HG03064 (cell line): ENCODE results near the gene ONECUT1.

Experiments
- ATAC-seq: cut with Tn5 transposase; IDR thresholded peaks from one replicate; pipeline ENCODE4 v1.9.1; 2021; ENCODE audit warnings: low read depth; ENCODE audit not compliant: unreplicated experiment

ONECUT1 gene

DNA sequence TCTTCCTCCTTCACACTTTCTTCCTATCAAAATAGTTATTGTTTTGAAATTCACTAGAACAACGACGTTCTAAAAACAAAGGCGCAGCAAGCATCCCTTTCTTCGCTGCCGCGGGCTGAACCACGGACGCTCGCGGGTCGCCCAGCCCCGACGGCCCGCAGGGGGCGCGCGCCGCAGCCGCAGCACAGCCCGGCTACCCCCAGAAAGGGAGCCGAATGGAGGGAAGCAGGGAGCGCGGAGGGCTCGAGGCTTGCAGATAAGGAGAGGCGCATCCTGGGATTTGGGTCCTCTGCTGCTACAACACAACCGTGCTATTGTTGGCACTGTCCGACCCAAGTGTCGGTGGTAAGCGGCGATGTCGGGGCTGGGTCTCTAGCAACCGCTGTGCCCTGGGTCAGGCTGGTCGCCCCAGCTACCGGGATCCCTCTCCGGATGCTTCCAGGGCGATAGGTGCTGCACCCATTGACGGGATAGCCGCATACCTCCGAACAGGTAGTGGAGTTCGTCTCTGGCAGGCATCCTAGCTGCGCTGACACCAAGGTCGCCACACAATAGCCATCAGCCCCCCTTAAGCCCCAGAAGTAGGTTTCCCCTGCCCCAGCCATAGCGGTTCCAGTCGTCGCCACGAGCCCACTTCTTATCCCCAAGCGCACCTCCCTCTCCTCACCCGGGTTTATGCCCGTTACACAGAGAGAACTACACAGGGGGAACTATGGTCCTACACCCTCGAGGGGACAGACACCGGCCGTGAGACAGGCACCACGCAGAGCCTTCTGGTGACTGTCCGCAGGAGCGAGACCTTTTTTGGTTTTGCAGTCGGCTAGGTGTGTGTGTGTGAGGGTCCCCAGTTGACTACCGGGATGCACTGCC is 6.0 kb downstream of the ONECUT1 start:
- no peak for ATAC-seq

DNA sequence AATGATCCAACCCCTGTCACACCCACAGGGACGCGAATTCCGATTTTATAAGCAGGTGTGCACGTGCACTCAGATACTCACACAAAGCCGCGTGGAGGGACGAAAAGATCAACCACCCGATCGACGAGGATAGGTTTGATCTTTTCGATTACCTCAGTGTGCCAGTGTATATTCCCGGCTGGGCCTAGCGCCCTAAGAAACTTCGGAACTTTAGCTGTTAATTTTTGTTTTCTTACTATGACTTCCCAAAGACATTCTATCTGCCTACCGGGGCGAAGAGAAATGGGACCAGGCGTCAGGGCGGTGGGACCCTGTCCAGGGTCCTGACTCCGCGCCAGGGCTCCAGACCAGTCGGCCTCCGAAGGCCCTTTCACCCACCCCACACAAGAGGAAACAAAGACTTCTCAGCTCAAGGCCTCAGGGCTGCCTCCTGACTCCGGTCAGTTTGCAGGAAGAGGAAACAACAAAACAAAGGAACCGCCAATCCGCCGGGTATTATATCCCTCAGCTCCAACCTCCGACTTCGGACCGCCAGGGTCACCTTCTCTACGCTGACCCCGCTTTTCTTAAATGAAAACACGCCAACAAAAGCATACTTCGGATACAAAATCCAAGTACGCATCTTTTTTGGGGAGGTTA is 6.8 kb downstream of the ONECUT1 start:
- no peak for ATAC-seq

- ATAC-seq = no peak
Measured at GRCh38 chr15:52782514-52782913, 7.6 kb downstream of the ONECUT1 start.

DNA sequence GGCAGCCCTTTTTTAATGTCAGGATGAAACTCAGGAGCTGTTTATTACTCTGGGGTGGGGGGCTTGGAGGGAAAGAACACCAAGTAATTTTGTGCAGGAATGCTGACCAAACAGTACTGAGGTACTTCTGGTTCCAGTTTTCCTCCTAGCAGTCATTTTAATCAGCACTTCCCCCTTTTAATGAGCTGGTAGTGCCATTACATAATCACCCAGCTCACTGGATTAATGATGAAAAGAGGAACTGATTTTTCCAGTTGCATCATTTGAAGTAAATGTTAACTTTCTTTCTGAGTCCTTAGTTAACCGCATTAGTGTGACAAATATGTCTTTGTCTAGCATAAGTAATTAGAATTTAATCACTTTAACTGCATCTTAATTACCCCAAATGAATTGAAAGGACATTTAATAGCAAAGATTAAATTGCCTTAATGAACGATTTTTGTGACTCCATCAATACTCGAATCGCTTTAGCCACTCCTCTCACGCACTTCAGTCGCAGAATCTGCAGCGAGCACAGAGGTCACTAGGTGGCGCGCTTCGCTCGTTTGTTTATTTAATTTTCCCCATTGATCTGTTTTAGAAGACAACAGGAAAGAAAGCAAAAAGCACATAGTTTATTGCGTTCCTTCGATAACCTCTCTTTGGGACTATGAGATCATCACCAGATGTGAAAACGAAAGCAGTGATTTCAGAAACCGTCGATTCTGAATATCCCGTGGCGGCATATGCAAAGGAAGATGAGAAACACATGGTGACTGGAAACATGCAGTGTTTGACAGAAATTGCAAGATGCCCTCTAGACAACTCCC is 9.8 kb downstream of the ONECUT1 start:
- ATAC-seq = no peak

DNA sequence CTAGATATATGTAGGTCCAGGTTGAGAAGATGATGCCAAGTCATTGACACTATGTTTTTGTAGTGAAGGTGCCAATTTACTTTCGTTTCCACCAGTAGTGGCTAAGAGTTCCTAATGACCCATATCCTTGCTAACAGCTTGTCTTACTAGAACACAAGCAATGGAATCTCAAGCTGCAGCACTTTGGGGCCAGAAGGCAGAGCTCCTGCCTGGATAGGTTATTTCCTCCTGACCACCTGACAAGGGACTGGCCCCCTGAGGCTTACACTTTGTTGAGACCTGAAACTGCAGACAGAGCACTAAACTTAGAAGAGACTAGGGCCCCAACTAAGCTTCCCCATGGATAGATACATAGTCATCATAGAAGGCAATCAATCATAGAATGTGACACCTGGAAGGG is 11.7 kb downstream of the ONECUT1 start:
- ATAC-seq = no peak

- ATAC-seq = no peak
Measured at GRCh38 chr15:52772766-52773165, 17.4 kb downstream of the ONECUT1 start.

- ATAC-seq = no peak
Measured at GRCh38 chr15:52765785-52766184, 24.4 kb downstream of the ONECUT1 start.

GRCh38 chr15:52764731-52765130 is 25.4 kb downstream of the ONECUT1 start:
- ATAC-seq = no peak

- ATAC-seq = no peak
Measured at GRCh38 chr15:52762621-52763020, 27.5 kb downstream of the ONECUT1 start.

DNA sequence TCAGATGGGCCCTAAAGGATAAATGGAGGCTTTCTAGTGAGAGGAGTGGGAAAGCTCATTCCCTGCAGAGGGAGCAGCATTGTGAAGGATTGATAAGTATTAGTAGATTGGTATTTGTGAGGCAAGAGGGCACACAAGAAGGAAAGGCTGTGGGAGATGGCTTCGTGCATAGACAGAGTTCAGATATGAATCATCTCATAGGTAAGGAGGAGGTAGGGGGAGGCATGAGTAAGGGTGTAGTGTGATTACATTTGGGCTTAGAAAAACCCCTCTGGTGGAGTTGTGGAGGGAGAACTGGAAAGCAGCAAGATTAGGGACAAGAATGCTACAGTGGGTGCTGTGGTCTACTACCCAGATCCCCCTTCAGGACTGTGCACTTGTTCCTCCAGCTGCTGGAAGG is 29.6 kb downstream of the ONECUT1 start:
- no peak for ATAC-seq

- ATAC-seq = no peak
Measured at GRCh38 chr15:52759969-52760368, 30.2 kb downstream of the ONECUT1 start.

DNA sequence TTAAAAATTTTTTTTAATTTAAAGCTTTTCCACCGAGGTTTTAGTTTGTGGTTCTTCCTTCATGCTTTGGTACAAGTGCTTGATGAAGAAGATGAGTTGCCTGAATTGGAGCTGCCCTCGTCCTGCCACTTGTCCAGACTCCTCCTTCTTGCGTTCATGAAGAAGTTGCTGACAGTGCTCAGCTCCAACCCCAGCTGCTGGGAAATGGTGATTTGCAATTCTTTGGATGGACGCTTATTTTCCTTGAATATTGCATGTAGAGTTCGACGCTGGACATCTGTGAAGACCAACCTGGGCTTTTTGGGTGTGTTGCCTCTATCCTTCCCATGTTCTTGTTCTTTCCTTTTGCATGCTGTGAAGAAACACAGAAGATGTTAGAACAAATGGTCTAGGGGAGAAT is 32.6 kb downstream of the ONECUT1 start:
- no peak for ATAC-seq

GRCh38 chr15:52751522-52751921 is 38.6 kb downstream of the ONECUT1 start:
- no peak for ATAC-seq

GRCh38 chr15:52749258-52749657 is 40.9 kb downstream of the ONECUT1 start:
- ATAC-seq = no peak

- ATAC-seq = no peak
Measured at GRCh38 chr15:52746162-52746757, 43.9 kb downstream of the ONECUT1 start.

GRCh38 chr15:52745326-52746161 is 44.6 kb downstream of the ONECUT1 start:
- no peak for ATAC-seq

DNA sequence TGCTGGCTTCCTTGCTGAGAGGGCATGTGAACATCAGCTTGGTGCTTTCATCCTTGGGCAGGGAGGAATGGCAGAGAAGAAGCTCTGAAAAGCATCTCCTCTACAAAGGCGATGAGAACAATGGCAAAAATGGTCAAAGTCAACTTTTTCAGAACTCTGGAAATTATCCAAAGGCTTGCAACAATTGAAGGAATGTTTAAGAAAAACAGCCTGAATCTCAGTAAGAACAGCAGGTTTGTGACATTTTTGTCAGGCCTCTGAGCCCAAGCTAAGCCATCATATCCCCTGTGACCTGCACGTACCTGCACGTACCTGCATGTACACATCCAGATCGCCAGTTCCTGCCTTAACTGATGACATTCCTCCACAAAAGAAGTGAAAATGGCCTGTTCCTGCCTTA is 51.8 kb downstream of the ONECUT1 start:
- ATAC-seq = no peak

- ATAC-seq = no peak
Measured at GRCh38 chr15:52737720-52738119, 52.4 kb downstream of the ONECUT1 start.

DNA sequence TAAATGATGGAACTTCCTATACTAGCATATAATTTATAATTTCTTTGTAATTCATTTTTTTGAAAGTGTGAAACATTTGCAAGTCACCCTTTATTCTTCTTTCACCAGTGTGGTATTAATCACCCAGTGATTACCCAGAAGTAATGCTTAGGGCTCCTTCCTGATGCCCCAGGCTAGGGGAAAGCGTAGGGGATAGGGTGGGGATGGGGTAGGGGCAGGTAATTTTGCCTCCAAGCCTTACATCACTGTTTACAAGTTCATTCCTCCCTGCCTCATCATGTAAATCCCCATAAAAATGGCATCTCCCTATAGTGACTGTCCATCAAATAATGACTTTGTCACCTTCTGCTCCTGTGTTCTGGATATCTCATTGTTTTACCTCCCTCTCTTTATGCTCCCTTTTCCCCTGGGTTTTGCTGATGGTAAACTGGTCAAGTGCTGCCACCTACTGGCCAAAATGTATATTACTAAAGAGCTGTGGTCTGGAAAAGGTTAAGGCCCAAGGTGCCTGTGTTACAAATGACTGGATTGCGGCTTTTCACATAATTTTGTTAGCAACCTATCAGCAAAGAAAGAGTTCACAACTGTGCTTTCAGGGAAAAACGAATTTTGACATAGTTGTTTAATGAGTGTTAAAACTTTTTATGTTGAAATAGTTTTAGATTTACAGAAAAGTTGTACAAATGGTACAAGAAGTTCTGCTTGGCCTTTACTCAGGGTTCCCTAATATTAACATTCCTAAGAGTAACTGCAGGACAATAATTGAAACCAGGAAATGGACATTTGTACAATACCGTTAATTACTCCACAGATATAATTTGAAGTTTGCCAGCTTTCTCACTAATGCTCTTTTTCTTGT is 54.7 kb downstream of the ONECUT1 start:
- ATAC-seq = no peak
